GM21367 (cell line): ENCODE measurements around the gene RGS11.
"Not testable (repeated sequence)": the region's sequence is repeated elsewhere in the genome, so short reads cannot be mapped to it uniquely, and the experiment has no call there.

Experiments used
- ATAC-seq: cut with Tn5 transposase; IDR thresholded peaks from one replicate; pipeline ENCODE4 v1.9.1; 2021; ENCODE audit not compliant: unreplicated experiment

Gene RGS11

DNA sequence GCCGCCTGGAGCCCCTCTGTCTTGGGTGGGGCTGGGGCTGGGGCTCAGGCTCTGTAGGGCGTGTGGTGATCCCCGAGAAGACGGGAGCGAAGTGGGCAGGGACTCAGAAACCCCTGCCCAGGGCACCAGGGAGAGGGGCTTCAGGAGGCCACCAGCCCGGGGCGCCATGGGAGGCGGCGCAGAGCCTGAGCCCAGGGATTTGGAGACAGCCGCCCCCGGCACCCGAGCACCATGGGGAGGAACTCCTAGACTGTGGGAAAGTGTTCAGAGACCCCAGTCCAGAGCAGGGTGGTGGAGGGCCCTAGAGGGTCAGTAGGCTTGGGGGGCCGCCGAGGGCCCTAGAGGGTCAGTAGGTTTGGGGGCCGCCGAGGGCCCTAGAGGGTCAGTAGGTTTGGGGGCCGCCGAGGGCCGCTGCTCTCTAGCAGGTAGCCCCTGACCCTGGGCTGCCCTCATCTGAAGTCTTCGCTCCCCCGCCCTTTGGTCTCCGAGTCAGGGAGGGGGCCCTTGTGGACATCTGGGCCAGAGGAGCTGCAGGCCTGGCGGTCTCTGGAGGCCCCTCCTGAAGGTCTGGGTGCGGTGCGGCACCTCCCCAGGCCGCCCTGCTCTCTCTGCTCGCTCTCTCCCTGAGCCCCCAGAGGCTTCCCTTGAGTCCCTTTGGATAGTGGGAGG, 5.4 kb upstream of the RGS11 start:
- ATAC-seq = no peak

DNA sequence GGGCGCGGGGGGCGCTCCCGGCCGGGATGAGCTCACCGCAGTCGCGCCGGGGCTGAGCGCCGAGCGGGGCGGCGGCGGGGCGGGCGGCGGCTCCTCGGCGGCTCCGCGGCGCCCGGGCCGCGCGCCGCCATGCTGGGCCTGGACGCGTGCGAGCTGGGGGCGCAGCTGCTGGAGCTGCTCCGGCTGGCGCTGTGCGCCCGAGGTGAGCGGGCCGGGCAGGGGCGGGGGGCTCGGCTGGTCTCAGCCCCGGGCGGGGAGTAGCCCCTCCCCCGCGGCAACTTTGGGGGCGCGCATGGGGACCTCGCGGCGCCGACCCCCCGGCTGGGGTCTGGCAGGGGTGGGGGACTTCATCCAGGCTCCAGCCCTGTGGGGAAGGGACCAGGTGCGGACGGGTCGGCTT, 4.8 kb upstream of the RGS11 start, which contains the start of gene ARHGDIG:
Gene ARHGDIG (plus strand): TSS at position 40 of the 400 bp plus-strand sequence. CDS start 90 bp downstream, at position 130.
- ATAC-seq = no peak

DNA sequence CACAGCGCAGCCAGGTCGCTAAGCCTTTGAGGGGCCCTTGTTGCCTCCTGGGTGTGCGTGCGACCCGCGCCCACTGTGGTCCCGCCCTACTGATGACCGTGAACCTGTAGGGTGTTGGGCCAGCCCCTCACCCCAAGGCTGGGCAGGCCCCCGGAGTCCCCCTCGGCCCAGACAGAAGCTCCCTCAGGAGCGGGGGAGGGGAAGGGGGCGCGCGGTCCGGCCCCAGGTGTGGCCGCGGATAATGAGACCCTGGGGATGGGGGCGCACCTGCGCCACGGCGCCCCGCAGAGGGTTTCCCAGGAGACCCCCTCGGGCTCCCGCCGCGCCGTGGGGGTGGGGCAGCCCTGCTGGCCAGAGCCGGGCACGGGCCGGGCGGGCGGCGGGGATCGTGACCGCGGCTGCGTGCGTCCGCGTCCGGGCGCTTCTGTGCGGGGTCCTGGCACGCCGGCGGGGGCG, 4.3 kb upstream of the RGS11 start:
- no peak for ATAC-seq

DNA sequence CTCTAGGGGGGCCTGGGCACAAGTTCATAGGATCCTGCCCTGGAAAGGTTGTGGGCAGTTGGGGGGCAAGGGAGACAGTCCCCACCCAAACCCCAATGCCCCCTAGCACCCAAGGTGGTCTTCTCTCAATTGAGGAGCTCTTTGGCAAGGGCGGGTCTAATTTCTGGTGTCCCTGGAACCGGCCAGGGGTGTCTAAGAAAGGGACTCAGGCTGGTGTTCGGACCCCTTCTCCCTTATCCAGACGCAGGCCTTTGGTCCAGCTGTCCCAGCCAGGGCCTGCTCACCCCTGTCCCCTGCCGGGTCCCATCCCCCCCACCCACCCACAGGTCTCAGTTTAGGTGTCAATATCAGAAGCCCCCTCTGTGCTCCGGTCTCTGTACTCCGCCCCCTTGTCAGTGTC, 3.8 kb upstream of the RGS11 start:
- no peak for ATAC-seq

DNA sequence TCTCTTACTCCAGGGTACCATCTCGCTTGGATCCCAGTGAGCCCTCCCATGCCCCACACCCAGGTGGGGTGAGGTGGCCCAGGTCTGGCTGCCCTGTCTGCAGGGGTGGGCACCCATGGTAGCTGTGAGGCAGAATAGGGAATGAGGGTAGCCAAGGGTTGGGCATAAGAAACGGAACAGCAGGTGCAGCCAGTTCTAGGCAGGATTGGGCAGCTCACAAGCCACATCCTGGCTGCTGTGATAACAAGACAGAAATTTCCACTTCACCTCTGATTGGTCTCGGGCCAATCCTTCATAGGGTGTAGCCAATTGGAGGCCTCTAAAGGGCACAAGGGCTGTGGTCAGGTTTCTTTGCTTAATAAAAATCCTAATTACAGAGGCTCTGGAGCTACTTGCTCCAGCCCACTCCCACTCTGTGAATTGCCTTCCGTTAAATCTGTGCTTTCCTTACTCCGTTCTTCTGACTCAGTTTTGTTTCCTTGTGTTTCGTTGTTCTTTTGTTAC, 3.2 kb upstream of the RGS11 start:
- no peak for ATAC-seq

DNA sequence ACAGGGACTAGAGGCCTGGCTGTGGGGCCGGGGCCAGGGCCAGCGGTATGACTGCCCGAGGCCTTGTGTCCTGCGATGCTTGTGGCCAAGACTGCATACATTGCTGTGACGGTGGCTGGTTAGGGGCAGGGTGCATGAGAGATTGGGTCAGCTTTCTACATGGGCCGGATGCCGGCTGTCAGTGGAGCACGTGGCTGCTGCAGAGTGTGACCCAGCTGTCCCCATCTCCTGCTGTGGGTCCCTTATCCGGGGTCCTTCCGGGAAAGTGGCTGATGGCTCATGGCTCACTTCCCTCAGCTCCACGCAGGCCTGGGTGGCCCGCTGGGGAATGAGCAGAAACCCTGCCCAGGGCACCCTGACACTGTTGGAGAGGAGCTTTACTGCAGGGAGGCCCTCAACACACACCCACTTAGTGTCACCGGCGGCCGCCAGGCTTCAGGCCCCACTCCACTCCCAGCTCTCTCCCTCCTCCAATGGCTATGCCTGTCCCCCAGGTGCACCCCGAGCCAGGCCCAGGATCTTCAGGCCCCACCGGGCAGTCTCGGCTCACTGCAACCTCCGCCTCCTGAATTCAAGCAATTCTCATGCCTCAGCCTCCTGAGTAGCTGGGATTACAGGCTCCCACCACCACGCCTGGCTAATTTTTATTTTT, 808 bp upstream of the RGS11 start:
- no peak for ATAC-seq

DNA sequence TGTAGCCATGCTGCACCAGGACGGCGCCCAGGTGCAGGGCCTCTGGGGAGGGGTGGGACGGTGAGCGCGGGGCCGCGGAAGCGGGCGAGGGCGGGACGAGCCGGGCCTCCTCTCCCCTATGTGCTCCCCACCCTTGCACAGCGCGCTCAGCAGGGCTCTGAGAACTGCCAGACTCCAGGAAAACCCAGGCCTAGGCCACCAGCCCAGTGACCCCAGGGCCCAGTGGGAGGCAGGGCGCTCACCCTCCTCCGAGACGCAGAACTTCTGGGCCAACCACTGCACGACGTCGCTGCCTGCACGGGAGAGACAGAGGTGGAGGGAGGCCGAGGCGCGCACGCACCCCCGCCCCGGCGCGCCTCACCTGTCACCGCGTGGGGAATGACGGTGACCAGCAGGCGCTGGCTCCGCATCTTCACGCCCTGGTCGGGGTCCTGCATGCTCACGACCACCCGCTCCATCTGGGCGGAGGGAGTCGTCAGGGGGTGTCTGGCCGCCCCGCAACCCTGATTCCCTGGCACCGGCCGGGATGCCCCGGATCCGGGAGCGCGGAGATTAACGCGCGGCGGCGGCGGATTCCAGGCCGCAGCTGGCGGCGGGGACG, 603 bp downstream of the RGS11 start:
- no peak for ATAC-seq

DNA sequence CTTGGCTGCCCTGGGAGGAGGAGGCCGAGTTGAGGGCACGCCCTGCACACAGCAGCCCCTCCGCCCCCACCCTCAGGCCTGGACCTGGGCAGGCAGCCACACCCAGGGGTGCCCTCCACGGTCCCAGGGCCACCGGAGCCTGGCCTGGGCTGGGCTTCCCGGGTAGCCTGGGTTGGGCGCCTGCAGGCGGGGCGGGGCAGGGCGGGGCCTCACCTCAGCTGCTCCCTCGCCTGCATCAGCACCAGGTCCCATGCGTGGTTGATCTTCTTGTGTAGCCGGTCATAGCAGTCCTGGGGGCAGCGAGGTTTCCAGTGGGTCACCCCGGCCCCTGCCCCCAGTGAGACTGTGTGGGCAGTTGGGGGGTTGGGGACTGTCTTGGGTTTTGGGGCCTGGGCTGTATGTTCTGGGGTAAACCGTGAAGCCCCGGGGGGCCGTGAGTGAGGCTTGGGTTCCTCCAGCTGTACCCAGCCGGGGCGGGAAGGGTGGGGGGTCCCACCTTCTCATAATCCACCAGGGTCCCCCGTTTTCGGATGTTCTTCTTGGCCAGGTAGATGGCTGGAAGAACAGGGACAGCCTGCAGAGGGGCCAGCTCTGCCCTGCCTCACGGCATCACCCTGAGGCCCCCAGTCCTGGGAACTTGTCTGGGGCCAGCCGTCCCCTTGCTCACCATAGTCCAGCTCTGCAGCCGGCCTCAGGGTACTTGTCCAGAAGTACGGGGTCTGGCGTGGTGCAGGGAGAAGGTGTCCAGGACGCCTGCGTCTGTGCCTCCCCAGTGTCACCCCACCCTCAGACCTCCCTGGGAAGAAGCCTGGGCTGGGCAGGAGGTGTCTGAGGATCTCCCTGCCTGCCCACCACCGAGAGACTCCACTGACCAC, 2.0 kb downstream of the RGS11 start:
- ATAC-seq = no peak

DNA sequence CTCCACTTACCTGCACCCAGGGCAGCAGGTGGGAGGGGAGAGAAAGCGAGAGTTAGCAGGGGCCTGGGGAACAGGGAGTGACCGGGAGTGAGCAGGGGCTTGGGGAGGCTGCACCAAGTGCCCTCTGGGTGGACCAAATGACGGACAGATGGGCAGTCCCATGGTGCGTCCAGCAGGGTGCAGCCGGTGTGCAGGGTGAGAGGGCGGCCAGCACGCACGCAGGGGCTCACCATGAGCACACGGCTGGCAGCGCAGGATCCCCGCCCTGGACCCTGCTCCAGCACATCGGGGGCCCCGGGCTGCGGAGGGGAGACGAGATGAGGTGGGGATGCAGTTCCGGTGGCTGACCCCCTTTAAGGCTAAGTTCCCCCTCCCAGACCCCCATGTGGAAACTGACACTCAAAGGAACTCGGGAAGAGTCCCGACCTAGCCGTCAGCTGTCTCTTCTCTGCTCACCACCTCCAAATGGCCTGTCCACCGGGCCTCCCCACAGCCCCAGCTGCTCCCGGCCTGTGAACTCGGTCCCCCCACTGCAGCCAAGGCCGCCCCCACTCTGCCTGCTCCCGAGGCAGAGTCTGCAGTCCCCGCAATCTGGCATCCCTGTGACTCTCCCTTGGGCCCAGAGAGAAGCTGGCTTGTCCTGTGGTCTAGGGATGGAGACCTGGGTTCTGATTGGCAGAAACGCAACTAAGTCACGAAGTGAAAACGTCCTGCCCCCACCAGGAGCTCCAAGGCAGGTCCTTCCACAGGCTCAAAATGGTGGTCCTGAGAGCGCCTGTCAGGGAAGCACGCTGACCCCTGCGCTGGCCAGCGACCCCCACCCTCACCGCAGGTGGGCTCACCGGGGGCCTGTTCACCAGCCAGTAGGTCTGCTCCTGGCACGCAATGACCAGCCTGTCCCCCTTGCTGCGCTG, 2.9 kb downstream of the RGS11 start:
- no peak for ATAC-seq

DNA sequence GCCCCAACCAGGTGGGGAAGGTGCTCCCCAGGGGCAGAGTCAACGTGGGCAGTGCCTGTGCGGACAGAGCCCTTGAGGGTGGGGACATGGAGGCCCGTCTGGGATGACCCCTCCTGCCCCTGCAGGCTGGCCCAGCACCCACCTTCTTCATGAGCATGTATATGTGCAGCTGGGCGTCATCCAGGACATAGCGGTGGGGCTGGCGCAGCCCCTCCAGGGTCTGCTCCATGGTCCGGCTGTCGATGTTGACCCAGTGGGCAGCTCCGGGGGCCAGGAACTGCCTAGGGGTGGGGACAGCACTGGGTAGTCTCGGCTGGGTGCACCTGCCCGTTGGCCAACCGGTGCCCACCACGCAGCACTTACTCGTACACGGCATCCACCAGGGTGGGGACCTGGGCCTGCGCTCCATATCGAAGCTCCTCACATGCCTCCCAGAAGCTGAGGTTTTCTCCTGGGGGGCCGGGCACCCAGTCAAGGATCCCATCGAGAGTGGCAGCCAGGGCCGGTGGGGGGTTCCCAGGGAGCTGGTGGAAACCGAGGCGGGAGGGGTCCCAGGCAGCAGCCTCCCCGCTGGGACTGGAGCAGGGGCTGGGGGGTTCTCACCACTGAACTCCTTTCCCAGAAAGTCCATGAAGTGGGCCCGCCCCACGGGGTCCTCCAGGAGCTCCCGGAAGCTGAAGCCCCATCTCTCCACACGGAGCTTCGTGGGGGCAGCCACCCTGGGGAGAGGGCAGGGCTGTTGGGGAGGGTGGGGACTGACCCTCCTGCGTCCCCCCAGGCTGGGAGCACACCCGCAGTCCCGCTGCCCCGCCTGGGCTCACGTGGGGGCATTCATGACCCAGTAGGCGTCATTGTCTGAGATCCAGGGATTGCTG, 5.1 kb downstream of the RGS11 start:
- ATAC-seq = no peak

DNA sequence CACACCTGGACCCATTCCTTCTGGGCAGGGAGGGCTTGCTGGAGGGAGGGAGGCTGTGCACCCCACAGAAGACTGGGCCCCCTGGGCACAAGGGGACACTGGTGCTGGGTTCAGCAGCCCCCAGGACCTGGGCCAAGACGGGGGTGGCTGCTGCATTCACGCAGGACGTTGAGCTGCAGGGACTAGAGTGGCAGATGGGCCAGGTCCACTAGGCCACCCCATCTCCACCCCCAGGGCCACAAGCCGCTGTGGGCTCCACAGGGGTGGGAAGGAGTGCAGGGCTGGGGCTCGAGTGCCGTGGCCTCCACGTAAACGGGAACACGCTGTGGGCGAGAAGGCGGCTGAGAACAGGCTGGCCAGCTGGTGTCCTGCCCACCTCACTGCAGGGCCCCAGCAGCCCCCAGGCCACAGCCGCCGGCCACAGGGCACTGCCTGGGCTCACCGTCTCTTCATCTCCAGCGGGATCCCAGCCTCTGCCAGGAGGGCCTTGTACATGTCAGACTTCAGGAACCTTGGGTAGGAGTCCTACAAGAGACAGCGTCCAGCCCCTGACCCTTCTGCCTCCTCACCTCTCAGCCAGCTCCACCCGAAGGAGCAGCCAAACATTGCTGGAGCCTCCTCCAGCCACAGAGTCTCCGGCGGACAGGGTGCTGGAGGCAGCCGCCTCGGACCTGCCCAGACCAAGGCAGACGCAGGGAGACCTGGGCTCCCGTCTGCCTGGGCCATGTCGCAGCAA, 6.5 kb downstream of the RGS11 start:
- ATAC-seq = no peak

DNA sequence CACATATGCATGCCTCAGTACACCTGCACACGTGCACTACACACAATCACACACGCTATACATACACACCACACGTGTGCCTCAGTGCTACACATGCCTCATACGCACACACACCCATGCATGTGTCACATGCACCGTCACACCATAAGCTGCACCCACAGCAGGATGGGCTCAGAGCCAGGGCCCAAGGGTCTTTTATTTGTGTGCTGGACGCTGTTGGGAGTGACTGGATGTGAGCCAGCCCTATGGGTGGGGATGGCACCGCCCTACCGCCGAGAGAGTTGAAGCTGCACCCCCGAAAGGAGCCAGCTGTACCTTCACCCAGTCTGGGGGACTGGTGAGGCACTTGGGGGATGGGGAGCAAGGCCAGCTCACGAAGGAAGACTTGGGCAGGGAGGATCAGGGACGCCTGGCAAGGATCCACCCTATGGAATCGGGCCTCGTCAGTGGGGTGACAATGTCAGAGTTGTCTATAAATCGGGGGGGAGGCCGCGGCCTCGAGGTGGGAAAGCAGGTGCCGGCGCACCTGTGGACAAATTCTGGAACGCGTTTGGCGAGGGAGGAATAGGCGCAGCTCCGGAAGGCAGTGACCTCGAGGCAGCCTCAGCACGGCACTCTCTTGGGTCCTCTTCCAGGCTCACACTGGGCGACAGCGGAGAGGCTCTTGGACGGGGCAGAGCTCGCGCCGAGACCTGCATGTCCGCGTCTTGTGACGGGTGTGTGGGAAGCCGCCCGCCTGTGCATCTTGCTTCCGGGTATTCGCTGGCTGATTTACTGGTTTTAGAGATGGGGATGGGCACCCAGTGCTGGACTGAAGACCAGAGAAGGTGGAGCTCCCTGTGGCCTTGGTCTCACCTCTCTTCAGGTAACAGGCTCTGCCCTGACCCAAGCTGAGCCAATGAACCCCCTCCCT, 7.3 kb downstream of the RGS11 start:
- no peak for ATAC-seq

DNA sequence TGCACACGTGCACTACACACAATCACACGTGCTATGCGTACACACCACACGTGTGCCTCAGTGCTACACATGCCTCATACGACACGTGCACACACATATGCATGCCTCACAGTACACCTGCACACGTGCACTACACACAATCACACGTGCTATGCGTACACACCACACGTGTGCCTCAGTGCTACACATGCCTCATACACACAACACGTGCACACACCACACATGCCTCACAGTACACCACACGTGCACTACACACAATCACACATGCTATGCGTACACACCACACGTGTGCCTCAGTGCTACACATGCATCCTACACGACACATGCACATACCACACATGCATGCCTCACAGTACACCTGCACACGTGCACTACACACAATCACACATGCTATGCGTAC, 8.2 kb downstream of the RGS11 start:
- not testable (repeated sequence) for ATAC-seq

DNA sequence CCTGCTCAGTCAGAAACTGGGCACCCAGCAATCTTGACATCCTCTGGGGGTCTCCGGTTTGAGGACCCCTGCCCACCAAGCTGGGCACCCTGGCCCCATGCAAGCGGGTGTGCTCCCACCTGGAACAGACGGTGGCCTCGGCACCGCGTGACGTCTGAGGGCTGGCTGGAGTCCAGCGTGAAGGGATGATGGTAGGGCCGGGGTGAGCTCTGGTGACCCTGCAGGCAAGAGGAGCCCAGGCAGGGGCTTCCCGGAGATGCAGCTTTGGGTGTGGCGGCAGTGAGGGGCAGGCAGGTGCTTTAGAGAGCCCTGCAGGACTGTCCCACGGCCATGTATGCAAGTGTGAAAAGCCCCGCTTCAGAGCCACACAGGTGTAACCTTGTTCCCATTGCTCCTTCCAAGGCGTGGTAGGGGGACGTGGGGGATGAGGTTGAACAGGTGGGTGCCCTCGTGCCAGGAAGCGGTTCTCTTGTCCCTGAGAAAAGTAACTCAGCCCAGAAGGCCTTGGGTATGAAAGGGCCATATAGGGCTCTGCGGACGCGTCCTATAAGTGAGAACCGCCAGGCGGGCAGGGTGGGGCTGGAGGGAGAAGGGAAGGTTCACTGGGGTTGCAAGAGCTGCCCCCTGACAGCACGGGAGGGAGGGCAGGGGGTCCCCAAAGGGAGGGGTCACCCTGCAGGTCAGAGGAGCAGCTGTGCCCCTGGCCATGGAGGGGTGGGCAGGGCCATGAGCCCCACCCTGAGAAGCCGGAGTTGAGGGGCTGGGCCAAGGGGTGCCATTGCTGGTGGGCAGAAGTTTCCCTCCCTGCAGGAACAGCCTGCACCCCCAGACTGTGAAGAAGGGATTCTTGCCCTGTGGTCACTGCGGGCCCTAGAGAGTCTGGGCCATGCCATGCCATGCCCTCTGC, 9.2 kb downstream of the RGS11 start:
- ATAC-seq = no peak

DNA sequence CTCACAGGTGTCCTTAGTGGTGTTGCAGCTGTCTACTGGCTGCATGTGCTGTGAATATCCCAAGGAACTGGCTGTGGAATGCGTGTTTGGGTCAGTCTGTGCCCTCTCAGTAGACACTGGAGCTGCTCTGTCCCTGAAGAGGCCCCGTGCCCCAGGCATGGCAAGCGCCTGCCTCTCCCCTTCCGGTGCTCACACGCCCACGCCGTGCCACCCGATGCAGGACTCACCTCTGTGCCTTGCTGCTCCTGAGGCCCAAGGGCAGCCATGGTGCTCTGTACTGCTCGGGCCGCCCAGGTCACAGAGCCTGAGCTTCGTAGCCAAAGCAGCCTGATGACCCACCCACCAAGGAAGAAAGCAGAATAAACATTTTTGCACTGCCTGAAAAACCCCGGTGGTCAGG, 10.0 kb downstream of the RGS11 start:
- no peak for ATAC-seq

DNA sequence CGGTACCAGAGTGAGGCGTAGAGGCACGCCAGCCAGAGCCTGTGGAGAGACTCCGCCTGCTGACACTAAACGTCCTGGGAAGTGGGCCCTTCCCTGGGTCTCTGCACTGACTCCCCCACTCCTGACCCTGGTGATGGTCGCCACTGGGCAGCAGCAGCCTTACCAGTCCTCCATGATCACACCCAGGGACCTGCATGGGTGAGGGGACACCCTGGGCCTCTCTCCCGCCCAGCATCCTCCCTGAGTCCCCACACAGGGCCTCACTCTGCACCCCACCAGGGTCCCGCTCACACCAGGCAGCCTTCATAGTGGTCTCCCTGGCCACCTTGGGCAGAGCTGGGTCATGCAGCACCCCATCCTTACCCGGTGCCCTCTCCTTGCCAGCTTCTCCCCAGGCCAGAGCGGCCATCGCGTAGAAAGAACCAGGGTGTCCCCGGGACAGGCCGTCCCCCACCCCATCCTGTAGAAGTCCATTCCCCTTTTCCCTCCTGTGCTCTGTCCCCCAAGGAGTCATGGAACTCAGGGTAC, 10.7 kb downstream of the RGS11 start:
- ATAC-seq = no peak
